Measurements from ENCODE around the gene GGA3.
"Not testable (repeated sequence)": the region's sequence is repeated elsewhere in the genome, so short reads cannot be mapped to it uniquely, and the experiment has no call there.

Gene GGA3

GRCh38 chr17:75261336-75262111 is at the start of gene GGA3, which contains the start of gene MRPS7:
Gene GGA3 (minus strand): TSS chr17:75261606. CDS start chr17:75261587, 19 bp downstream.
Gene MRPS7 (plus strand): TSS chr17:75261879. CDS start chr17:75261901, 22 bp downstream.
- FAIRE-seq (peak; percentile 97), DNase-seq (ENCODE audit: insufficient read length, low spot score) (peak; percentile 87)

- FAIRE-seq, result no peak
- DNase-seq (ENCODE audit: insufficient read length, low spot score), result no peak
Observed at GRCh38 chr17:75308732-75309629, 47.6 kb upstream of the GGA3 start.

- DNase-seq (ENCODE audit: insufficient read length, low spot score), result no peak
- no peak for FAIRE-seq
Observed at GRCh38 chr17:75307957-75308731, 46.7 kb upstream of the GGA3 start.

- DNase-seq (ENCODE audit: insufficient read length, low spot score) (no peak), FAIRE-seq (no peak)
Observed at GRCh38 chr17:75301502-75302206, 40.2 kb upstream of the GGA3 start.

- FAIRE-seq, result no peak
- no peak for DNase-seq (ENCODE audit: insufficient read length, low spot score)
Observed at GRCh38 chr17:75301049-75301448, 39.6 kb upstream of the GGA3 start.

- DNase-seq (ENCODE audit: insufficient read length, low spot score), result no peak
- no peak for FAIRE-seq
Observed at GRCh38 chr17:75300280-75300679, 38.9 kb upstream of the GGA3 start.

GRCh38 chr17:75295201-75296158 is 34.1 kb upstream of the GGA3 start:
- DNase-seq (ENCODE audit: insufficient read length, low spot score), result peak; percentile 49
- FAIRE-seq, result peak; percentile 95

GRCh38 chr17:75292810-75293448 is 31.5 kb upstream of the GGA3 start:
- DNase-seq (ENCODE audit: insufficient read length, low spot score); FAIRE-seq: not testable (repeated sequence)

GRCh38 chr17:75289832-75290337 is 28.5 kb upstream of the GGA3 start:
- FAIRE-seq, result peak; percentile 52
- no peak for DNase-seq (ENCODE audit: insufficient read length, low spot score)

- peak; percentile 87 for DNase-seq (ENCODE audit: insufficient read length, low spot score)
- peak; percentile 96 for FAIRE-seq
Observed at GRCh38 chr17:75289115-75289831, 27.9 kb upstream of the GGA3 start, which contains the start of gene SLC25A19. Gene SLC25A19 (minus strand): TSS chr17:75289433. CDS start chr17:75286764, 2,669 bp downstream.

- DNase-seq (ENCODE audit: insufficient read length, low spot score) (no peak), FAIRE-seq (peak; percentile 21)
Observed at GRCh38 chr17:75288770-75289114, 27.3 kb upstream of the GGA3 start.

GRCh38 chr17:75288359-75288758 is 27.0 kb upstream of the GGA3 start:
- FAIRE-seq (no peak), DNase-seq (ENCODE audit: insufficient read length, low spot score) (no peak)

- DNase-seq (ENCODE audit: insufficient read length, low spot score), result no peak
- FAIRE-seq, result no peak
Observed at GRCh38 chr17:75287221-75287620, 25.8 kb upstream of the GGA3 start.

GRCh38 chr17:75285123-75285522 is 23.7 kb upstream of the GGA3 start:
- FAIRE-seq, result no peak
- DNase-seq (ENCODE audit: insufficient read length, low spot score), result no peak

GRCh38 chr17:75280189-75280588 is 18.8 kb upstream of the GGA3 start:
- not testable (repeated sequence) for DNase-seq (ENCODE audit: insufficient read length, low spot score); FAIRE-seq

GRCh38 chr17:75277664-75278071 is 16.3 kb upstream of the GGA3 start:
- no peak for FAIRE-seq
- no peak for DNase-seq (ENCODE audit: insufficient read length, low spot score)

GRCh38 chr17:75273977-75274708 is 12.7 kb upstream of the GGA3 start:
- DNase-seq (ENCODE audit: insufficient read length, low spot score), result no peak
- FAIRE-seq, result no peak
